Fibroblast of skin of right biceps (primary cell): ENCODE results near the gene PPT1.

ENCODE experiments used
- DNase-seq: peaks from one replicate; pipeline ENCODE4 v3.0.0-alpha.2; 2013

The PPT1 gene

GRCh38 chr1:40092241-40092640, 4.8 kb downstream of the PPT1 start:
- no peak for DNase-seq

DNA sequence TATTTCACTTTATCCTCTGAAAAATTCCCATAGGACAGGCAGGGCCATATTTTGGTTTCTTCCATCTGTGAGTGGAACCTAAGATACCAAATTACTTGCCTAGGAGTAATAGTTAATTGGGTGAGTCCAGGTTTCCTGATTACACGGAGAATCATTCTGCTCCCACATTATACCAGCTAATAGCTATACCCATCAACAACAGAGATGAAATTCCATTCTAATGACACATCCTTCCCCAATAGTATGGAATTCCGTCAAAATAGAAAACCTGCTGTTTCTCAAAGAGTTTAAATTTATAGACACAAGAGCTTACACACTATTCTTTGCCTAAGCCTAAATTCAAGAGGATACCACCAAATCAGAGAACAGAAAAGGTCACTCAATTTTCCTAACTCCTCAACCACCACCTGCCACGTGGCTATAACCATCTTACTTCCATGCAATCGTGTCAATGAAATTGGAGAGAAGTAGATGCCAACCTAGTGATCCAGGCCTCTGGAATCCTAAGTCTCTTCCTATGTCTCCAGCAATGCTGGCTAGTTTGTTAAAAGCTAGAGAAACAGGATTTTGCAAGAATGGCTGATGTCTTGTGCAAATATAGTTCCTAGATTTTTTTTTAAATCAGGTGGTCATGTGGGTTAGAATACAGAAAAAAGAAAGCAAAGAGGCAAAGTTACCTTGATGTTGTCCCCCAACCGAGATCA, 6.2 kb downstream of the PPT1 start:
- DNase-seq: peak; percentile 5

DNA sequence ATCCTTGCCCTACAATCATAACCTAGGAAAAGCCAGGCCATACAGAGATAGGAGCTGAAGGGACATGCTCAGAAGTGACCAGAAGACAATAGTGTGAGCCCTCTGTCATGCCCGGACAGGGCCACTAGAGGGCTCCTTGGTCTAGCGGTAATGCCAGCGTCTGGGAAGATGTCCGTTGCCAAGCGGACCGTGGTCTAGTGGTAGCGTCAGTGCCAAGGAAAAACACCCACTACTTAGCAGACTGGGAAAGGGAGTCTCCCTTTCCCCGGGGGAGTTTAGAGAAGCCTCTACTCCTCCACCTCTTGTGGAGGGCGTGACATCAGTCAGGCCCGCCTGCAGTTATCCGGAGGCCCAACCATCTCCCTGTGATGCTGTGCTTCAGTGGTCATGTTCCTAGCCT, 12.3 kb downstream of the PPT1 start:
- peak; percentile 49 for DNase-seq

- DNase-seq: no peak
Observed at GRCh38 chr1:40081871-40082270, 15.2 kb downstream of the PPT1 start.

- DNase-seq: no peak
Observed at GRCh38 chr1:40079774-40080400, 17.2 kb downstream of the PPT1 start.

GRCh38 chr1:40078512-40079333, 18.3 kb downstream of the PPT1 start:
- DNase-seq: peak; percentile 57

GRCh38 chr1:40076895-40077312, 20.1 kb downstream of the PPT1 start:
- DNase-seq: peak; percentile 80

GRCh38 chr1:40075266-40075665, 21.8 kb downstream of the PPT1 start:
- DNase-seq: no peak

DNA sequence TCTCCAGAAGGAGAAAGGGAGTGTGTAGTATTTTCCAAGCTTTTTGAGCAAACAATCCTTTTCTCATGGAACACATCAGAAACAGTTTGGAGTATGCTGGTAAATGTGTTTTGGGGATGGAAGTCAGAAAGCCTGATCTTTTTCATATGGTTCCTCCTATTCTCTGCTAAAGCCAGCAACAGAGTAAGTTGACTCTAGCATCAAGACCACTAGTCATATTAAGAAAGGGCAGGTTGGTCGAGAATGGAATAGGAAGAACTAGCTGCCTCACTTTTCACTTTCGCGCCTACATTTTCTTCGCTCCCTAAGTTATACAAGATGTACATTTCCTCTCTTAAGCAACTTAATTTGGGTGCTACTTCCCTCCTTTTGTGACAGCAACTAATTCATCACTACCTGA, 24.0 kb downstream of the PPT1 start:
- no peak for DNase-seq

- DNase-seq: no peak
Observed at GRCh38 chr1:40072142-40072541, 24.9 kb downstream of the PPT1 start.

DNA sequence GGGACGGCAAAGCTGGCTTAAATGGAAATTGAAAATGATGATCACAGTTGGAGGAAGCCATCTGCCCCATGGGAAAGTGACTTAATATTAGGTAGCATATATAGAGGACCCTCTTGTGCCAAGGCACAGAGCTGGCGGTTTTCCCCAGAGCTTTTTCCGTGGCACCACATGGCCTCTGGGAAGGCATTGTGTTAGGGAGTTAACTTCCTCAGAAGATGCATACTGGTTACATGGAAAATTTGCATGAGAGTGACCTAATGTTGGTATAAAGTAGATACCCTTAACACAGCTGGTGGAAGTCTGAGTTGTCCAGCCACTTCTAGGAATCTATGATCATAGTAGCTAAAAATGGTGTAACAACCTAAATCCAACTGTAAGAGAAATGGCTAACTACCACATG, 29.2 kb downstream of the PPT1 start:
- no peak for DNase-seq

- DNase-seq: peak; percentile 24
Observed at GRCh38 chr1:40067023-40067422, 30.0 kb downstream of the PPT1 start.

DNA sequence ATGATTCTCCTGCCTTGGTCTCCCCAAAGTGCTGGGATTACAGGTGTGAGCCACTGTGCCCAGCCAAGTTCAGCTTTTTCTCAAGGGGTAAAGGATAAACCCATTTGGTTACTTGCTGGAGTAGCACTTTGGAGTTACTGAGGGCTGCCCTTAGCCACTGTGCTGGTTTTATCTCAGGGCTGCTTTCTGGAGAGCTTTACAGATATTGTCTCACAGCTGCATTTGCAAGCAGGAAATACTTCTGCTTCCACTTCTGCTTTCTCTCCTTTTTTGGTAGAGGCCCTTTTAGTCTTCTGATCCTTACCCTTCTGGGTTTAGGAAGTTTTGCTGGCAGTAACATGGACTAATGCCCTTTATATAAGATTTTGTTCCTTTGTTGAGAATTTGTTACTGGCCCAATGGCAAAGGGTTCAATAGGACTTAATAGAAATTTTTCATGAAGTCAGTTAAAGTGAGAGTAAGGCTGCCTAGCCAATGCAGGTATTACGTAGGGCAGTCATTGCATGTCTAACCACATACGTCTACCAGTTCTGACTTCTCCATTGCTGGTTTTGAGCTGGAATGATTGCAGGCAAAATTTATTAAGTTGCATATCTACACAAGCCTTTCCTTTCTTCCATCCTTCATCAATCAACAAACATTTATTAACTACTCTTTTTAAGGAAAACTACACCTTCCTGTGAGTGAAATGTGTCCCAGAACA, 32.1 kb downstream of the PPT1 start:
- DNase-seq: no peak

DNA sequence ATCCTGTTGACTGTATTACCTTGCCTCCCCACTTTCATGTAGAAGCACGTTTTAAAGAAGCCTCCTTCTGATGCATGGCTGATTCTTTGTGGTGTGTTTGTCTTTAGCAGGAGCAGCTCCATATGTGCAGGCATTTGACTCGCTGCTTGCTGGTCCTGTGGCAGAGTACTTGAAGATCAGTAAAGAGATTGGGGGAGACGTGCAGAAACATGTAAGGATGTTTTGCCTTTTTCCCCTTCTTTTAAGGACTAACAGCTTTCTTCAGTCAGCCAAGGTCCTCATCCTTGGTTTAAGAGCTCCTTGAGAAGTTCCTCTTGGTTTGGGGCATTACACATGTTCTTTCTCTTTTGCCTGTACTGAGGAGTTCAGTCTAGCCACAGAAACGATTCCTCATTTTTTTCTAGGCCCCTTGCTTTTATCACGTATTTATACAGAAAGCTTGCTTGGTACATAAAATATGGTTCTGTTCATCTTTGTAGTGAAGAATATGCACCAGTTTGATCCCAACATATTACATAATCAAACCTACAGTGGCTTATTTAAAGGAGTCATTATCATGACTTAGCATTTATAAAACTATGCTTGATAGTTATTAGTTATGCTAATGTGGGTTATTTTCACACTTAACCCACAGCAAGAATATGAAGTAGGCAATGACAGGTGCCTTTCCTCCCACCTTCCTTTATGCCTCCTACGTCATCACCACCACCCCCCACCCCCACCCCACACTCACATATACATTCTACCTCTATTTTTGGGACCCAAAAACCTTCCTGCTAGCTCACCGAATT, 36.9 kb downstream of the PPT1 start:
- no peak for DNase-seq

- DNase-seq: peak; percentile 37
Observed at GRCh38 chr1:40059338-40059959, 37.6 kb downstream of the PPT1 start.

GRCh38 chr1:40058453-40059337, 38.4 kb downstream of the PPT1 start:
- DNase-seq: no peak

- no peak for DNase-seq
Observed at GRCh38 chr1:40058097-40058452, 39.0 kb downstream of the PPT1 start.

DNA sequence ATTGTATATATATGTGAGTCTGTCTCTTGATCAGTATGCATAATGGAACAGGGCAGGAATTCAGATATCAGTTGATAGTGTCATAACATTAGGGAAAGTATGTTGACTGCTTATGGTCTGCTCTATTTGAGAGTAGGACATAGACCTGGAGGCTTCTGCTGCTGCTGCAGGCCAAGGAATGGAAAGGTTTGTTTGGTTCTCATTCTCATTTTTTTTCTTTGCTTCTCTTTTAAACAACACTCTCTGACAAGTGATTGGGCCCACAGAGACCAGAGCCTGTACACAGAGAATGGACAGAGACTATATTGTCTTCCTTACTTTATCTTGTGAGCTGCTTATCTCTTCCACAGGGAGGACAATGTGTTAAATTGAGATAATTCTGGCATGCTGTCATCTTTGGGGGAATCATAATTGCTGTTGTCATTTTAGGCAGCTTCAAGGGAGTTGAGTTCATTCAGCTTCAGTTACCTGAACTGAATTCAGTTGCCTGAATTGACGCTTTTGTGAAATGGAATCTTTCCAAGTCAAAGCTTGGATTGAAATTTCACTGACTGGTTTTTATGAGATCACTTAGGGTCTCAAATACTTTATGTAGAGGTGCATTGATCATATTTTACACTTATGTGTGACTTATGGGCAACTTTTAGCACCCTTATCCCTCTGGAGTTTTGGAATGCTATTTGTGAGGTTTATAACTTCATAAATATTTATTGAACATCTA, 39.6 kb downstream of the PPT1 start:
- no peak for DNase-seq

DNA sequence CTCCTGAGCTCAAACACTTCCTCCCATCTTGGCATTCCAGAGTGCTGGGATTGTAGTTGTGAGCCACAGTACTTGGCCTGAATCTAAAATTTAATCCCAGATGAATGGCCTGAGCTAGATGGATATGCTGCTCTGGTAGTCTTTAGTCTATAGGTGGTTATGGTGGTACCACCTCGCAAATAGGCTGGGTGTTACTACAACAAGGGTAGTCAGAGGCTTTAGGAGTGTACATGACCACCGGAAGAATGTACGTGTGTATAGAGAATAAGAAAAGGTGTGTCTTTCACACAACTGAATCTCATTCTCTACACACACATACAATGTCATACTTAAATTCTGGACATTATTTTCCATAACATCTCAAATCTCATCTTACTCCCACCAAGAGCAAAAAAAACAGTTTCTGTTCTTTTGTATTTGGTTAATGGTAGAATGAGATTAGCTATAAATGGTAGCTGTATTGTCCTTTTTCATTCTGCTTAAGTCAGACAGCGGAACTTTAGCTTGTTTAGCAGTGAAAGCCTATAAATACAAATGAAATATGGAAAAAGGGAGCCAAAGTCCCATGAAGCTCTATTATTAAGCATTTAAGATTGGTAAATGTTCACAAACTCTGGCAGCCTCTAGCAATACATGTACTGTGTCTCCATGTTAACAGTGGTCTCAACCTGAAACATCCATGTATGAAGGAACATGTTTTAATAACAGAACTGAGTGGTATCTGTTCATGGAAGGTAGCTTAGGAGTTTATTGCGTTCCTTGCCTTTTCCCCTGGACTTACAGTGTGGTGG, 40.3 kb downstream of the PPT1 start:
- DNase-seq: no peak
